Epithelial cell of esophagus (primary cell): Measurements from ENCODE around the gene CLDN1.

Experiments used
- DNase-seq: peaks from one replicate; pipeline ENCODE4 v3.0.0; 2010; ENCODE audit warnings: low read depth
- H3K4me3 ChIP-seq: 2 replicates; pipeline ENCODE4 v1.5.1; 2011; ENCODE audit warnings: mild to moderate bottlenecking, low read length, control low read depth
- TF ChIP-seq, protein P1 (sequence below): IDR thresholded peaks from 2 replicates; pipeline ENCODE4 v1.5.1; 2011; ENCODE audit warnings: low read depth, mild to moderate bottlenecking, low read length, control low read depth, inconsistent platforms; ENCODE audit not compliant: insufficient read depth; ENCODE audit errors: missing control alignments

CLDN1 gene

GRCh38 chr3:190303884-190304283, 18.4 kb downstream of the CLDN1 start:
- H3K4me3 ChIP-seq = no peak overlapping the region
- DNase-seq = peak; percentile 89
- TF ChIP-seq, protein P1, sequence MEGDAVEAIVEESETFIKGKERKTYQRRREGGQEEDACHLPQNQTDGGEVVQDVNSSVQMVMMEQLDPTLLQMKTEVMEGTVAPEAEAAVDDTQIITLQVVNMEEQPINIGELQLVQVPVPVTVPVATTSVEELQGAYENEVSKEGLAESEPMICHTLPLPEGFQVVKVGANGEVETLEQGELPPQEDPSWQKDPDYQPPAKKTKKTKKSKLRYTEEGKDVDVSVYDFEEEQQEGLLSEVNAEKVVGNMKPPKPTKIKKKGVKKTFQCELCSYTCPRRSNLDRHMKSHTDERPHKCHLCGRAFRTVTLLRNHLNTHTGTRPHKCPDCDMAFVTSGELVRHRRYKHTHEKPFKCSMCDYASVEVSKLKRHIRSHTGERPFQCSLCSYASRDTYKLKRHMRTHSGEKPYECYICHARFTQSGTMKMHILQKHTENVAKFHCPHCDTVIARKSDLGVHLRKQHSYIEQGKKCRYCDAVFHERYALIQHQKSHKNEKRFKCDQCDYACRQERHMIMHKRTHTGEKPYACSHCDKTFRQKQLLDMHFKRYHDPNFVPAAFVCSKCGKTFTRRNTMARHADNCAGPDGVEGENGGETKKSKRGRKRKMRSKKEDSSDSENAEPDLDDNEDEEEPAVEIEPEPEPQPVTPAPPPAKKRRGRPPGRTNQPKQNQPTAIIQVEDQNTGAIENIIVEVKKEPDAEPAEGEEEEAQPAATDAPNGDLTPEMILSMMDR = no peak

DNA sequence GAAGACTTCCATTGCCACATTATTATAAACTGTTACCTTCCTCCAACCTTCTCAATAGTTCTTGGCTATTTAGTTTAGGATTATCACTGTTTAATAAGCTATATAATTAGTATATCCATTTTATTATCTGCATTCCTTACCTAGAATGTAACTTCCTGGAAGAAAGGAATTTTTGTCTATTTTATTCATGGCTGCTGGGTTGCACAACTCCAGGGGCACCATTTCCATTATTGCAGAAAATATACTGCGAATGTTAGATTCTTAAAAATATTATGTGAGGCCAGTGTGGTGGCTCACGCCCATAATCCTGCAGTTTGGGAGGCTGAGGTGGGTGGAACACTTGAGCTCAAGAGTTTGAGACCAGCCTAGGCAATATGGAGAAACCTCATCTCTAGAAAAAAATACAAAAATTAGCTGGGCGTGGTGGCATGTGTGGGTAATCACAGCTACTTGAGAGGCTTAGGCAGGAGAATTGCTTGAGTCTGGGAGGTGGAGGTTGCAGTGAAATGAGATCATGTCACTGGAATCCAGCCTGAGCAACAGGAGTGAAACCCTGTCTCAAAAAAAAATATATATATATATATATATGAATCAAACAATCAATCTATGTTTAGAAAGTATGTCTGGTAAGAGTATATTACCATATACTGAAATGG, 19.9 kb downstream of the CLDN1 start:
- no peak for DNase-seq
- H3K4me3 ChIP-seq = no peak overlapping the region
- TF ChIP-seq, protein P1 = no peak

- no peak overlapping the region for H3K4me3 ChIP-seq
- TF ChIP-seq, protein P1 = no peak
- DNase-seq = peak; percentile 69
These were observed 20.7 kb downstream of the CLDN1 start for GRCh38 chr3:190301591-190301990.

DNA sequence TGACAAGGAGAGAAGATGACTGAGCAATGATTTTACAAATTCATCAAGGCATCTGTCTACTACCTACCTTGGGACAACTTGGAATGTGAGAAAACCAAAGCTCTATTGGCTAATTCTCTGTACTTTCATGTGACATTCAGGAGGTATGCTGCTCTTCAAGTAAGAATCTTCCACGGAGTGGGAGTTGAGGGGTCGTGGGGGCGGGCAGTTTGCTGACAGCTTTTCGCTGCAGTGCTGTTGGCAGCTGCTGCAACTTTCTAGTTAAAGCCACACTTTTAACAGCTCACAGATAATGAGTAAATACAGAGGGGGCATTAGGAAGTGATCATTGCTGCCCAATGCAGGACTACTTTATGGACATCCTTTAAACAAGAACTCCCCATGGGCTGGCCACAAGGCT, 22.3 kb downstream of the CLDN1 start:
- TF ChIP-seq, protein P1 = no peak
- H3K4me3 ChIP-seq = no peak overlapping the region
- DNase-seq = no peak

DNA sequence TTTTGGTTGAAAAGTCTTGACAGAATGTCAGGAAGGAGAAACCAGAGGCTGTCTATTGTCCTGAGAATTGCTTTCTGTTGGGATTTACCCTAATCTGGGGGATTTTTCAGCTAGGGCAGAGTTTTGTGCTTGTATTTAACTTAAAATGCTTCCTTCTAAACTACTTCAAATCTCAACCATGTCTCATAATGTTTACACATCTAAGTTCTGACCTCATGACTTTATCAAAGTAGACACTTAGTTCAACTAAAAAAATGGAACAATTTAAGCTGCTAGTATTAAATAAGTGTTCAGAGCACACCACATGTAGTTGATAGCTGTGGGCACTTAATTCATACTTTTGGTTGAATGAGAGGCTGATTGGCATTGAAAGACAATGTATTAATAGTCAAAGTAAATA, 28.2 kb downstream of the CLDN1 start:
- TF ChIP-seq, protein P1 = no peak
- no peak for DNase-seq
- H3K4me3 ChIP-seq = no peak overlapping the region

DNA sequence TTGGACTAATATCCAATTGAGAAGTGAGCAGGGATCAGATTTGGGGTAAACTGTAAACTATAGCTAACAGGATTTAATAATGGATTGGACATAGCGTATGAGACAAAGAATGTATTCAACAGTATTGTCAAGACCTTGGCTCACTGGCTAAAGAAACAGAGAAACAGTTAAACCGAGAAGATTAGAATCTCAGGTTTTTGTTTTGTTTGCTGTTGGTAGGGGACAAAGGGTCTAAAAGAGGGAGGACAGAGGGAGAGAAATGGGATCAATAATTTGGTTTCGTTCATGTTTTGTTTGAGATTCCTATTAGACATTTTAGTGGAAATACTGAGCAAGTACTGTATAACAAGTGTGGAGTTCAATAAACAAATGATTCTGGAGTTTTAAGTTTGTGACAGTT, 28.6 kb downstream of the CLDN1 start:
- TF ChIP-seq, protein P1 = no peak

GRCh38 chr3:190291994-190292584, 30.2 kb downstream of the CLDN1 start:
- peak; percentile 40 for DNase-seq
- H3K4me3 ChIP-seq = no peak overlapping the region
- TF ChIP-seq, protein P1 = no peak

More for the DNA sequence above, 28.6 kb downstream of the CLDN1 start:
- H3K4me3 ChIP-seq = no peak overlapping the region
- DNase-seq = no peak
